WTC11 (cell line): Measurements from ENCODE around the gene CSRP3.

Experiments
- CTCF ChIP-seq: fragments of 200-600 bp; IDR thresholded peaks from 2 replicates; pipeline ENCODE4 v1.8.0; 2022; ENCODE audit warnings: antibody characterized with exemption
- TCF7 ChIP-seq: sonication (generic); formaldehyde crosslinking; IDR thresholded peaks from 2 replicates; pipeline ENCODE4 v1.8.0; 2022; ENCODE audit warnings: mild to moderate bottlenecking, low read depth, missing genetic modification reagents, moderate library complexity

- TF ChIP-seq TCF7 (CRISPR knock-in tag) (no peak), CTCF (no peak)
Observed at GRCh38 chr11:19220903-19221724, 19.3 kb upstream of the CSRP3 start.
